ENCODE data around the gene SEMA5B.

DNA sequence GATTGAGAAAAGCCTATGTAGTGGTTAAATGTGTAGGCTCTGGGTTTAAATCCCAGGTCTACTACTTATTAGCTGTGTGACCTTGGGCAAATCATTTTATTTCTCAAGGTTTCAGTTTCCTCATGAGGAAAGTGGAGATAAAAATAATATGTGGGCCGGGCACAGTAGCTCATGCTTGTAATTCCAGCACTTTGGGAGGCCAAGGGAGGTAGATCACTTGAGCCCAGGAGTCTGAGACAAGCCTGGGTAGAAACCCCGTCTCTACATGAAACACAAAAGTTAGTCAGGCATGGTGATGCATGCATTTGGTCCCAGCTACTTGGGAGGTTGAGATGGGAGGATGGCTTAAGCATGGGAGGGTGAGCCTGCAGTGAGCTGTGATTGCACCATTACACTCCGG, 8.4 kb downstream of the SEMA5B start:
- no peak for TF ChIP-seq EZH2 (IDR thresholded peaks at IDR 0.05; ENCODE audit: insufficient read depth, low read length)
- TF ChIP-seq, protein P1, sequence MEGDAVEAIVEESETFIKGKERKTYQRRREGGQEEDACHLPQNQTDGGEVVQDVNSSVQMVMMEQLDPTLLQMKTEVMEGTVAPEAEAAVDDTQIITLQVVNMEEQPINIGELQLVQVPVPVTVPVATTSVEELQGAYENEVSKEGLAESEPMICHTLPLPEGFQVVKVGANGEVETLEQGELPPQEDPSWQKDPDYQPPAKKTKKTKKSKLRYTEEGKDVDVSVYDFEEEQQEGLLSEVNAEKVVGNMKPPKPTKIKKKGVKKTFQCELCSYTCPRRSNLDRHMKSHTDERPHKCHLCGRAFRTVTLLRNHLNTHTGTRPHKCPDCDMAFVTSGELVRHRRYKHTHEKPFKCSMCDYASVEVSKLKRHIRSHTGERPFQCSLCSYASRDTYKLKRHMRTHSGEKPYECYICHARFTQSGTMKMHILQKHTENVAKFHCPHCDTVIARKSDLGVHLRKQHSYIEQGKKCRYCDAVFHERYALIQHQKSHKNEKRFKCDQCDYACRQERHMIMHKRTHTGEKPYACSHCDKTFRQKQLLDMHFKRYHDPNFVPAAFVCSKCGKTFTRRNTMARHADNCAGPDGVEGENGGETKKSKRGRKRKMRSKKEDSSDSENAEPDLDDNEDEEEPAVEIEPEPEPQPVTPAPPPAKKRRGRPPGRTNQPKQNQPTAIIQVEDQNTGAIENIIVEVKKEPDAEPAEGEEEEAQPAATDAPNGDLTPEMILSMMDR (IDR thresholded peaks at IDR 0.05; ENCODE audit: insufficient read depth, low read depth, low read length), result no peak
